ENCODE results near the gene PPIA.
"Not testable (repeated sequence)": the region's sequence is repeated elsewhere in the genome, so short reads cannot be mapped to it uniquely, and the experiment has no call there.

PPIA gene

GRCh38 chr7:44802418-44803025 is 6.0 kb downstream of the PPIA start:
- H3K4me1 ChIP-seq (ENCODE audit: insufficient read depth, low read length), result peaks cover 15% of the 10 kb centered on the region
- H3K9me3 ChIP-seq (ENCODE audit: low read length), result no peaks in the 10 kb centered on the region
- peaks cover 56% of the 10 kb centered on the region for H3K36me3 ChIP-seq (ENCODE audit: insufficient read depth, low read length)
- no peak overlapping the region for H2AFZ ChIP-seq (ENCODE audit: low read depth, low read length)
- no peak overlapping the region for H3K4me3 ChIP-seq (ENCODE audit: low read length)
- H3K27me3 ChIP-seq (ENCODE audit: insufficient read depth, low read length), result no peaks in the 10 kb centered on the region

GRCh38 chr7:44803828-44804519 is 7.5 kb downstream of the PPIA start:
- not testable (repeated sequence) for H2AFZ ChIP-seq (ENCODE audit: low read depth, low read length)
- H3K36me3 ChIP-seq (ENCODE audit: insufficient read depth, low read length), result peaks cover 47% of the 10 kb centered on the region

GRCh38 chr7:44805950-44806349 is 9.5 kb downstream of the PPIA start:
- H3K36me3 ChIP-seq (ENCODE audit: insufficient read depth, low read length), result peaks cover 29% of the 10 kb centered on the region
- H3K9me3 ChIP-seq (ENCODE audit: low read length), result no peaks in the 10 kb centered on the region
- no peak overlapping the region for H2AFZ ChIP-seq (ENCODE audit: low read depth, low read length)
- H3K27me3 ChIP-seq (ENCODE audit: insufficient read depth, low read length), result no peaks in the 10 kb centered on the region
- H3K4me3 ChIP-seq (ENCODE audit: low read length), result no peak overlapping the region
- no peaks in the 10 kb centered on the region for H3K4me1 ChIP-seq (ENCODE audit: insufficient read depth, low read length)

More at GRCh38 chr7:44803828-44804519, 7.5 kb downstream of the PPIA start:
- not testable (repeated sequence) for H3K9me3 ChIP-seq (ENCODE audit: low read length); H3K27me3 ChIP-seq (ENCODE audit: insufficient read depth, low read length); H3K4me3 ChIP-seq (ENCODE audit: low read length); H3K4me1 ChIP-seq (ENCODE audit: insufficient read depth, low read length)

DNA sequence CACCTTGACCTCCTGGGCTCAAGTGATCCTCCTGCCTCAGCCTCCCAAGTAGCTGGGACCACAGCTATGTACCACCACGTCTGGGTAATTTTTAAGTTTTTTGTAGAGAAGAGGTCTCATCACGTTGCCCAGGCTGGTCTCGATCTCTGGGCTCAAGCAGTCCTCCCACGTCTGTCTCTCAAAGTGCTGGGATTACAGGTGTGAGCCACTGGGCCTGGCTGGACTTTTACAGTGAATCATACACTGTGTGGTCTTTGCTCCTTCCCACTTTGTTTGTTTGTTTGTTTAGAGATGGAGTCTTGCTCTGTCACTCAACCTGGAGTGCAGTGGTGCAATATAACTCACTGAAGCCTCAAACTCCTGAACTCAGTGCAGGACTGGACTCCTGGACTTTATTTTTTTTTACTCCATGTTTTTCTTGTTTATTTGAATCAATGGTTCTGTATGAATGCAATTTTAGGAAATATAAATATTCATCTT is 12.5 kb downstream of the PPIA start:
- H3K36me3 ChIP-seq (ENCODE audit: insufficient read depth, low read length), result peaks cover 4% of the 10 kb centered on the region
- no peak overlapping the region for H3K4me3 ChIP-seq (ENCODE audit: low read length)
- H3K4me1 ChIP-seq (ENCODE audit: insufficient read depth, low read length), result no peaks in the 10 kb centered on the region
- no peaks in the 10 kb centered on the region for H3K9me3 ChIP-seq (ENCODE audit: low read length)
- H3K27me3 ChIP-seq (ENCODE audit: insufficient read depth, low read length), result no peaks in the 10 kb centered on the region
- H2AFZ ChIP-seq (ENCODE audit: low read depth, low read length), result no peak overlapping the region

DNA sequence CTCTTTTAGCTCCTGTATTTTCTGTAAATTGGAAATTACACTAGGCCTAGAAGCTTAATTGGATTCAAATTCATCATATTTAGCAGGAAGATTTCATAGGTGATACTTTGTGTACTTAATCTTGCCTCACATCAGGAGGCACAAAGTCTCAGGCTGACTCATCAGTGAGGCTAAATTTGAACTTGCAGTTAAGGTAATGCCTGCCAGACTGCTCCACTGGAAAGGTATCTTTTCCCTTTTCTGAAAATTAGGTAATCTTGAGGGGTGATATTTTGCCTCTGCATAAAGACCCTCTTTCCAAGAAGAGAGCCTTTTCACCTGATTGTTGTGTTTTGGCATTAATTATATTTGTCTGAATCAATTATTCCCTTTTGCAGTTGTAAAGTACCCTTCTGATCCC is 14.6 kb downstream of the PPIA start:
- H2AFZ ChIP-seq (ENCODE audit: low read depth, low read length), result no peak overlapping the region
- no peaks in the 10 kb centered on the region for H3K9me3 ChIP-seq (ENCODE audit: low read length)
- H3K4me3 ChIP-seq (ENCODE audit: low read length), result no peak overlapping the region

GRCh38 chr7:44811571-44811970 is 15.1 kb downstream of the PPIA start:
- Histone ChIP-seq H3K36me3 (ENCODE audit: insufficient read depth, low read length) (no peaks in the 10 kb centered on the region), H3K27me3 (ENCODE audit: insufficient read depth, low read length) (no peaks in the 10 kb centered on the region), H2AFZ (ENCODE audit: low read depth, low read length) (no peak overlapping the region), H3K4me1 (ENCODE audit: insufficient read depth, low read length) (no peaks in the 10 kb centered on the region), H3K9me3 (ENCODE audit: low read length) (no peaks in the 10 kb centered on the region), H3K4me3 (ENCODE audit: low read length) (no peak overlapping the region)

More for the DNA sequence above, 14.6 kb downstream of the PPIA start:
- no peaks in the 10 kb centered on the region for H3K4me1 ChIP-seq (ENCODE audit: insufficient read depth, low read length)
- H3K36me3 ChIP-seq (ENCODE audit: insufficient read depth, low read length), result no peaks in the 10 kb centered on the region
- no peaks in the 10 kb centered on the region for H3K27me3 ChIP-seq (ENCODE audit: insufficient read depth, low read length)

- no peaks in the 10 kb centered on the region for H3K4me1 ChIP-seq (ENCODE audit: insufficient read depth, low read length)
- no peak overlapping the region for H3K4me3 ChIP-seq (ENCODE audit: low read length)
- no peaks in the 10 kb centered on the region for H3K27me3 ChIP-seq (ENCODE audit: insufficient read depth, low read length)
- no peaks in the 10 kb centered on the region for H3K36me3 ChIP-seq (ENCODE audit: insufficient read depth, low read length)
- H2AFZ ChIP-seq (ENCODE audit: low read depth, low read length), result no peak overlapping the region
- H3K9me3 ChIP-seq (ENCODE audit: low read length), result no peaks in the 10 kb centered on the region
Measured at GRCh38 chr7:44814919-44815318, 18.4 kb downstream of the PPIA start.

- H3K9me3 ChIP-seq (ENCODE audit: low read length), result no peaks in the 10 kb centered on the region
- H3K4me1 ChIP-seq (ENCODE audit: insufficient read depth, low read length), result no peaks in the 10 kb centered on the region
- no peak overlapping the region for H3K4me3 ChIP-seq (ENCODE audit: low read length)
- peaks cover 5% of the 10 kb centered on the region for H3K36me3 ChIP-seq (ENCODE audit: insufficient read depth, low read length)
- no peaks in the 10 kb centered on the region for H3K27me3 ChIP-seq (ENCODE audit: insufficient read depth, low read length)
- H2AFZ ChIP-seq (ENCODE audit: low read depth, low read length), result no peak overlapping the region
Measured at GRCh38 chr7:44819292-44819691, 22.8 kb downstream of the PPIA start.

GRCh38 chr7:44823255-44823781 is 26.8 kb downstream of the PPIA start:
- Histone ChIP-seq H3K4me3 (ENCODE audit: low read length) (no peak overlapping the region), H2AFZ (ENCODE audit: low read depth, low read length) (no peak overlapping the region), H3K27me3 (ENCODE audit: insufficient read depth, low read length) (no peaks in the 10 kb centered on the region), H3K4me1 (ENCODE audit: insufficient read depth, low read length) (no peaks in the 10 kb centered on the region), H3K9me3 (ENCODE audit: low read length) (no peaks in the 10 kb centered on the region), H3K36me3 (ENCODE audit: insufficient read depth, low read length) (peaks cover 33% of the 10 kb centered on the region)

DNA sequence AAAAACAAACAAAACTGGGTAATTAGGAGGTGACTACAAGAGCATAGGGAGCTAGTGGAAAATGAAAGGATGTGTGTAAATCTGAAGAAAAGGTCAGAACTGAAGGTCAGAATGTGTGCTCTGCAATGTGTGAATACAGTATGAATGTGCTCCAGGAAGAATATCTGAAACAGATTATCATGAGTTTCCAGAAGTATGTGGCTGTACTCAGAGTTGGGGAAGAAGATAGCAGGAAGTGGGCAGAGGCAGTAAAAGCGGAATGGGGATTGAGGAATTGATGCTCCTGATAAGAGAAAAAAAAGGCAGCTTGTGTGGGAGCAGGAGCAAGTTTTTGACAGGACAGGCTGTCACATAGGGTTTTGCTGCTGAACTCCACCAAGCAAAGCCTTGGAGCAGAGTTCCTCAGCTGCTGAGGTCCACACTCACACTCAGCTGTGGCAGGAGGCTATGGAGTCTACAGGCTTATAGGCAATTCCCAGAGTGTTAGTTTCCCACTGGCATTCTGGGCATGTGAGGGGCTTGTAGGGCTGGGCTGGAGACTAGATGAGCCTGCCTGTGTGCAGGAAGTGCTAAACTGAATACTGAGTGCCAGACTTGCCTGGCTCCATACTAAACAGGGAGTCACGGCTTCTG is 28.5 kb downstream of the PPIA start:
- Histone ChIP-seq H3K27me3 (ENCODE audit: insufficient read depth, low read length) (no peaks in the 10 kb centered on the region), H3K9me3 (ENCODE audit: low read length) (no peaks in the 10 kb centered on the region), H3K4me3 (ENCODE audit: low read length) (no peak overlapping the region), H3K4me1 (ENCODE audit: insufficient read depth, low read length) (no peaks in the 10 kb centered on the region), H2AFZ (ENCODE audit: low read depth, low read length) (no peak overlapping the region), H3K36me3 (ENCODE audit: insufficient read depth, low read length) (peaks cover 49% of the 10 kb centered on the region)

GRCh38 chr7:44827567-44827966 is 31.1 kb downstream of the PPIA start:
- Histone ChIP-seq H3K4me1 (ENCODE audit: insufficient read depth, low read length) (no peaks in the 10 kb centered on the region), H3K4me3 (ENCODE audit: low read length) (no peak overlapping the region), H3K36me3 (ENCODE audit: insufficient read depth, low read length) (peaks cover 69% of the 10 kb centered on the region), H3K9me3 (ENCODE audit: low read length) (no peaks in the 10 kb centered on the region), H2AFZ (ENCODE audit: low read depth, low read length) (no peak overlapping the region), H3K27me3 (ENCODE audit: insufficient read depth, low read length) (no peaks in the 10 kb centered on the region)

GRCh38 chr7:44838751-44839150 is 42.3 kb downstream of the PPIA start:
- no peaks in the 10 kb centered on the region for H3K27me3 ChIP-seq (ENCODE audit: insufficient read depth, low read length)
- H3K9me3 ChIP-seq (ENCODE audit: low read length), result no peaks in the 10 kb centered on the region
- H3K4me1 ChIP-seq (ENCODE audit: insufficient read depth, low read length), result no peaks in the 10 kb centered on the region
- H3K4me3 ChIP-seq (ENCODE audit: low read length), result no peak overlapping the region
- H3K36me3 ChIP-seq (ENCODE audit: insufficient read depth, low read length), result peaks cover 75% of the 10 kb centered on the region
- H2AFZ ChIP-seq (ENCODE audit: low read depth, low read length), result no peak overlapping the region

- not testable (repeated sequence) for H2AFZ ChIP-seq (ENCODE audit: low read depth, low read length); H3K27me3 ChIP-seq (ENCODE audit: insufficient read depth, low read length); H3K9me3 ChIP-seq (ENCODE audit: low read length); H3K4me3 ChIP-seq (ENCODE audit: low read length)
- Histone ChIP-seq H3K4me1 (ENCODE audit: insufficient read depth, low read length) (peaks cover 11% of the 10 kb centered on the region), H3K36me3 (ENCODE audit: insufficient read depth, low read length) (peaks cover 42% of the 10 kb centered on the region)
Measured at GRCh38 chr7:44842675-44843074, 46.2 kb downstream of the PPIA start.
